ENCODE data around the gene C1QBP. TPM values are rescaled to one million over a fixed set of nuclear protein-coding genes. Genes with fewer than 3 reads are reported as not detected.
"Not testable (repeated sequence)": the region's sequence is repeated elsewhere in the genome, so short reads cannot be mapped to it uniquely, and the experiment has no call there.

Gene C1QBP
- total RNA-seq, 1 donor from 2014 or later = 372 TPM

DNA sequence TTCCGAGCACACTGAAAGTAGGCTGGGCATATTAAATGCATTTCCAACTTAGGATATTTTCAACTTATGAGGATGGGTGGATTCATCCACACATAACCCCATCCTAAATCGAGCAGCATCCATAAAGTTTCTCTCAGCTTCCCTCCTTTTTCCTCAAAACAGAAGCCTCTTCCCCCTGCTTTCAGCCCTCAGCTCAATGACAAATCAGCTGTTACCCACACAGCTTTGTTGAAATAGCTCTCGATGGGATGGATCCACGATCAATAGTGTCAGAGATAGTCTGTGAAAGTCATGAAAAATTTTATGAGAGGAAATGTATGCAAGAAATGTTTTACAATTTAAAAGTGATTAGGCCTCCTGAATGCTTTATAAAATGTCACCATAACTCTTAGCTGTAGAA is 27.3 kb upstream of the C1QBP start:
- peak overlapping the region; percentile 95 for H3K4me3 Mint-ChIP-seq (ENCODE audit: low read depth)
- H3K27ac Mint-ChIP-seq = no peak overlapping the region
- peaks cover 35% of the 10 kb centered on the region for H3K36me3 Mint-ChIP-seq (ENCODE audit: low read depth)
- H3K9me3 Mint-ChIP-seq = no peaks in the 10 kb centered on the region
- intact Hi-C loops (cut with micrococcal nuclease) = no loop called here
- no peaks in the 10 kb centered on the region for H3K27me3 Mint-ChIP-seq (ENCODE audit: low read depth)
- DNase-seq (ENCODE audit: low spot score) = no peak
- H3K4me1 Mint-ChIP-seq (ENCODE audit: low read depth) = peaks cover 39% of the 10 kb centered on the region

DNA sequence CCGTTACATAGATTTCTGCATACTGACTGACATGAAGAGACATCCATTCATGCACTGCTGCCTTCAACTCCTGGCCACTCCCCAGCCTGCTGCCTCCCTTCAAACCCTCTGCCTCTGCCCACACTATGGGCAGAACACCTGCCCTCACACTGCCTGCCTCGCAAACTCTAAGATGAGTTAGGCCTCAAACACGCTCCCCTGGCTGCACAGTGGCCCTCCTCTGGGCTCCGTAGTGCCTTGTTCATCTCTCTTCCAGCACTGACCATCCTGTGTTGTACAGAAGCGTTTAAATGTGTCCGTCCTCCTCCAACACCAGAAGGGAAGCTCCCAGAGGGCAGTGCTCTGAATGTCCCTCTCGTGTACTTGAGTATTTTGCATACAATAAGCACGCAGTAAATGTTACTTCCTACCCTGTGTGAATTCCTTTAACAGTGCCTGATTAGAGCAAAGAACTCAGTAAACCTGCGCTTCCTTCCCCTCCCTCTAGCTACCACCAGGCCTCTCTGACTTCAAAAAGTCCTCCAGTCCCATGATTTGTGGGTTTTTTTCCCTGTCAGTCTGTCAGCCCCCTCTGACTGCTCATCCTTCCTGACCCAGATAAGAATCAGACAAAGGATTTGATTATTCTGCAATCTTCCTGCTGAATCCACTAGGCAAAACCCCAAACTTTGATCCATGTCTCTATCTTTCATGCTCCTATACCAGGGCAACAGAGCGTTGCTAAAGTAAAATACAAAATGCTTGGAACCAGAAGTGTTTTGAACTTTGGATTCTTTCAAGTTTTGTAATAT is 26.0 kb upstream of the C1QBP start:
- no peaks in the 10 kb centered on the region for H3K27me3 Mint-ChIP-seq (ENCODE audit: low read depth)
- H3K4me3 Mint-ChIP-seq (ENCODE audit: low read depth) = no peak overlapping the region
- H3K36me3 Mint-ChIP-seq (ENCODE audit: low read depth) = peaks cover 48% of the 10 kb centered on the region
- H3K9me3 Mint-ChIP-seq = no peaks in the 10 kb centered on the region
- peaks cover 36% of the 10 kb centered on the region for H3K4me1 Mint-ChIP-seq (ENCODE audit: low read depth)
- no peak overlapping the region for H3K27ac Mint-ChIP-seq
- intact Hi-C loops (cut with micrococcal nuclease) = no loop called here
- no peak for DNase-seq (ENCODE audit: low spot score)

DNA sequence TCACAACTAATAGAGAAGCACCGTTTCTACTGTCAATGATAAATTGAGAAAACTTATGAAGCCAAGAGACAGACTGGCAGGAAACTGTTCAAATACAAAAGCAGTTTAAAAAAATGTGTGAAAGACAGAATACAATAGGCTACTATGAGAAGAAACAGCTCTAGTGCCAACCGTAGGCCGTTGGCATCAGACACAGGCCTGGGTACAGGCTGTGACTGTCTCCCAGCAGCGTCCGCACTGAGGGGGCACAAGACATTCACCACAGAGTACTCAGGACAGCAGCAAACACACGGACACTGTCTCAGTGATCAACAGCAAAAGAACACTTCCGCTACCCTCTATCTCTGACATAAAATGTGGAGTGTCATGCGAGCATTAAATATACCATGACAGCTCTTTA is 7.8 kb upstream of the C1QBP start:
- H3K4me1 Mint-ChIP-seq (ENCODE audit: low read depth) = no peaks in the 10 kb centered on the region
- H3K27me3 Mint-ChIP-seq (ENCODE audit: low read depth) = no peaks in the 10 kb centered on the region
- no peak overlapping the region for H3K27ac Mint-ChIP-seq
- no peaks in the 10 kb centered on the region for H3K9me3 Mint-ChIP-seq
- no peak overlapping the region for H3K4me3 Mint-ChIP-seq (ENCODE audit: low read depth)
- intact Hi-C loops (cut with micrococcal nuclease) = no loop called here
- peaks cover 75% of the 10 kb centered on the region for H3K36me3 Mint-ChIP-seq (ENCODE audit: low read depth)
- DNase-seq (ENCODE audit: low spot score) = no peak

DNA sequence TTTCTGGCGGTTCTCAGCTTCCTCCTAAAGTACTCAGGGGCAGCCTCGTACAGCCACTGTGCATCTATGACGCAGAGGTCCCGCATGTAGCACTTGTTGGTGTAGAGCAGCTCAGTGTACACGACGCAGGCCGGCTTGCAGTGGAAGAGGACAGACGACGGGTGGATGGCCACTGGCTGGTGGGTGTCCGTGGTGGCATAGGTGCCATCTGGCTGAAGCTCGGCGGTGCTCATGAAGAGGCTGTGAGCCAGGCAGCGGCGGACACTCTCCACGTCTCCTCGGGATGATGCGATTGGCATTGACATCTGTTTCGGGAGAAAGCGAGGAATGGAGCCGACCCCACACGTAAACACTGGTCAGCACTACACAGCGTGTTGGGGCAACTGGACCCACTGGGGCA is 5.3 kb upstream of the C1QBP start:
- no peaks in the 10 kb centered on the region for H3K9me3 Mint-ChIP-seq
- peaks cover 11% of the 10 kb centered on the region for H3K4me1 Mint-ChIP-seq (ENCODE audit: low read depth)
- no peak overlapping the region for H3K27ac Mint-ChIP-seq
- no peaks in the 10 kb centered on the region for H3K27me3 Mint-ChIP-seq (ENCODE audit: low read depth)
- intact Hi-C loops (cut with micrococcal nuclease) = no loop called here
- no peak overlapping the region for H3K4me3 Mint-ChIP-seq (ENCODE audit: low read depth)
- DNase-seq (ENCODE audit: low spot score) = no peak
- peaks cover 68% of the 10 kb centered on the region for H3K36me3 Mint-ChIP-seq (ENCODE audit: low read depth)

DNA sequence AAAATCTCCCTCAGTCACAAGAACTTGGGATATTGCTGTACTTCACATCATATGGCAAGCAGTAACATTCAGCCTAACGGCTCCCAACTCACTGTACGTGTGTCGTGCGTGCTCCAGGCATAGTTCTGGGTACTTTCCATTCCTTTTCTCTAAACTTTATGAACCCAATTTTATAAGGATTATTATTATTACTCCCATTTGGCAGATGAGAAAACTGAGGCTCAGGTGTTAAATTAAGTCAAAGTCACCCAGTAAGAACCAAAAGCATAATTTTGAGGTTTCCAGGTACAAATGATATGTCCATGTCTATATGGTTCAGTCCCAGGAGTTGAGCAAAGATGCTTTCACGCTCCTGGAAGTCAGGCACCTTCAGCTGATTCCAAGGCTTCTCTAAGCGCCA is 4.8 kb upstream of the C1QBP start:
- intact Hi-C loops (cut with micrococcal nuclease) = no loop called here
- Mint-ChIP-seq H3K9me3 (no peaks in the 10 kb centered on the region), H3K36me3 (ENCODE audit: low read depth) (peaks cover 63% of the 10 kb centered on the region), H3K27ac (no peak overlapping the region), H3K4me3 (ENCODE audit: low read depth) (no peak overlapping the region), H3K4me1 (ENCODE audit: low read depth) (peaks cover 12% of the 10 kb centered on the region), H3K27me3 (ENCODE audit: low read depth) (no peaks in the 10 kb centered on the region)
- no peak for DNase-seq (ENCODE audit: low spot score)

DNA sequence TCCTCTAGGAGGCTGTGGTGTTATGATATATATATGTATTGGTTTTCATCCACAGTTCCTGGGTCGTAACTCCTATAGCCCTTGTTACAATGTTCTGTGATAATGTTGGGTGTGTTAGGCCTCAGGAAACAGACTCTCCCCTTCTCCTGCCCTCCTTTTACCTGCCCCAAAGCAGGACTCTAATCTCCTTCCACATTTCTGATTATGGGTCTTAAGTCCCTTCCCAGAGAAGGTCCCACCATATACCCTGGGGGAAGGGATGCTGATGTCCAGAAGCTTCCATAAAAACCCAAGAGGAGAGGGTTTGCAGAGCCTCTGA is 450 bp upstream of the C1QBP start:
- intact Hi-C loops (cut with micrococcal nuclease) = loop anchor here (1.0 to 5.0 kb wide), 3 partner anchors 20 to 48 kb away; partner anchors contain the start of genes DERL2, DHX33, MIS12 and NUP88
- peak overlapping the region; percentile 90 for H3K4me3 Mint-ChIP-seq (ENCODE audit: low read depth)

DNA sequence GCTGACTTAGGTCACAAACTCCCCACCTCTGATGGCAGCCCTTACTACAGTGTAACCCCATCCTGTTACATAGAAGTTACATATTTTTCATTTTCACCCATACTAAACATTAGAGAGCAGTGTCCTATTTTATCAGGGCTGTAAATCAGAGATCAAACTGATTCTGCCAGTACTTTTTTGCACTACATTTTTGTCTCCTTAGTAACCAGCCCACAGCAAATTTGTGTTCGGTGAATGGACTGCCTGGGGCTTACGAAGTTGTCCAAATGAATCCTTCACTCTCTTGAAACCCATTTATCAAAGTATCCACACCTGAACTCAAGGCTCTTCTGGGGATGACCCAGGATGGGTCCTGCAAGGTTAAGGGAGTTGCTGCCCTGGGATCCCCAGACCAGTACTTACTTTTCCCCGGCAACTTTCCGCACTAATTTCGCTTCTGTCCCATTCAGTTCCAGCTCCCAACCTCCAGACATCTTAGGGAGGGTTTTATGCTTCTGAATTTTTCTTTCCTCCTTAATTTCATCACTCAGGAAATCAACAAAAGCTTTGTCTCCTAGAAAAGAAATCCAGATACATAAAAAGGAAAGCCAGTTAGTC is 1.1 kb downstream of the C1QBP start:
- Mint-ChIP-seq H3K36me3 (ENCODE audit: low read depth) (peaks cover 67% of the 10 kb centered on the region), H3K4me3 (ENCODE audit: low read depth) (peak overlapping the region; percentile 90)

More for the DNA sequence above, 450 bp upstream of the C1QBP start:
- peaks cover 62% of the 10 kb centered on the region for H3K36me3 Mint-ChIP-seq (ENCODE audit: low read depth)
- no peak for DNase-seq (ENCODE audit: low spot score)
- no peaks in the 10 kb centered on the region for H3K9me3 Mint-ChIP-seq
- peaks cover 36% of the 10 kb centered on the region for H3K4me1 Mint-ChIP-seq (ENCODE audit: low read depth)
- H3K27me3 Mint-ChIP-seq (ENCODE audit: low read depth) = no peaks in the 10 kb centered on the region
- H3K27ac Mint-ChIP-seq = peak overlapping the region; percentile 82

DNA sequence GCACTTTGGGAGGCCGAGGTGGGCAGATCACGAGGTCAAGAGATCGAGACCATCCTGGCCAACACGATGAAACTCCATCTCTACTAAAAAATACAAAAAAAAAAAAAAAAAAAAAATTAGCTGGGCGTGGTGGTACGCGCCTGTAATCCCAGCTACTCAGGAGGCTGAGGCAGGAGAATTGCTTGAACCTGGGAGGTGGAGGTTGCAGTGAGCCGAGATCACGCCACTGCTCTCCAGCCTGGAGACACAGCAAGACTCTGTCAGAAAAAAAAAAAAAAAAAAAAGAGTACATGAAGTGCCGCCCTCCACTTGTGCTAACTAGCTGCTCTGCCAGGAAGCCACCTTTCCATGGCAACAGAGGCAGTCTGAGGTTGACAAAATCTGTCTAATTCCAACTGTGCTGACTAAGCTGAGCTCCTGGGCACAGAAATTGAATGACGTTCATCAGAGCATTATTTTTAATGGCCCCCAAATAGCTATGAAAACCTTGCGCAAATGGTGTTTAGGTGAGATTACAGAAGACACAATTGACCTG is 3.1 kb downstream of the C1QBP start:
- peaks cover 79% of the 10 kb centered on the region for H3K36me3 Mint-ChIP-seq (ENCODE audit: low read depth)
- peaks cover 41% of the 10 kb centered on the region for H3K4me1 Mint-ChIP-seq (ENCODE audit: low read depth)
- H3K9me3 Mint-ChIP-seq; DNase-seq (ENCODE audit: low spot score); H3K27me3 Mint-ChIP-seq (ENCODE audit: low read depth): not testable (repeated sequence)
- peak overlapping the region; percentile 44 for H3K27ac Mint-ChIP-seq
- intact Hi-C loops (cut with micrococcal nuclease) = loop anchor here (5.0 kb wide), 1 partner anchor 51 kb away; the partner anchor contains the start of genes DERL2 and MIS12
- H3K4me3 Mint-ChIP-seq (ENCODE audit: low read depth) = peak overlapping the region; percentile 52

More for the DNA sequence above, 1.1 kb downstream of the C1QBP start:
- no peaks in the 10 kb centered on the region for H3K9me3 Mint-ChIP-seq
- no peak for DNase-seq (ENCODE audit: low spot score)
- H3K27me3 Mint-ChIP-seq (ENCODE audit: low read depth) = no peaks in the 10 kb centered on the region
- peaks cover 36% of the 10 kb centered on the region for H3K4me1 Mint-ChIP-seq (ENCODE audit: low read depth)
- intact Hi-C loops (cut with micrococcal nuclease) = loop anchor here (5.0 kb wide), 1 partner anchor 49 kb away; the partner anchor contains the start of genes DERL2 and MIS12
- peak overlapping the region; percentile 78 for H3K27ac Mint-ChIP-seq

DNA sequence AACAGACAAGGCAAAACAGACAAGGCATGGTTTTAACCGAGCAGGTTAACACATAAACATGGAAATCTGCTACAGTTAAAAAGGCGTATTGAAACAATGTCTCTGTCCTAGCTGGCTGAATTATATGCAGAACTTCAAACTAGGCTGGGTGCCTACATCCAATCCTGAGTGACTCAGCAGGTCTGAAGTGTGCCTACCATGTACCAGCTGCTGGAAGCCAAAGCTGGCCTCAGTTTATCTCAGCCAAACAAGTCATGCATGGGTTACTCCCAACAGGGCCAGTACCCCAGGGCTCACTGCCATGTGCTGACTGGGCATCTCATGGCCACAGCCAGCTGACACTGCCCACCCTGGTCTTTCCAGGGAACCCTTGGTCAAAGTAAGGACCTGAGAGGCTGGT is 4.0 kb downstream of the C1QBP start:
- Mint-ChIP-seq H3K36me3 (ENCODE audit: low read depth) (peaks cover 79% of the 10 kb centered on the region), H3K27ac (no peak overlapping the region), H3K27me3 (ENCODE audit: low read depth) (no peaks in the 10 kb centered on the region), H3K4me3 (ENCODE audit: low read depth) (no peak overlapping the region), H3K4me1 (ENCODE audit: low read depth) (peaks cover 41% of the 10 kb centered on the region), H3K9me3 (no peaks in the 10 kb centered on the region)
- intact Hi-C loops (cut with micrococcal nuclease) = loop anchor here (5.0 kb wide), 1 partner anchor 52 kb away; the partner anchor contains the start of genes DERL2 and MIS12
- DNase-seq (ENCODE audit: low spot score) = no peak

DNA sequence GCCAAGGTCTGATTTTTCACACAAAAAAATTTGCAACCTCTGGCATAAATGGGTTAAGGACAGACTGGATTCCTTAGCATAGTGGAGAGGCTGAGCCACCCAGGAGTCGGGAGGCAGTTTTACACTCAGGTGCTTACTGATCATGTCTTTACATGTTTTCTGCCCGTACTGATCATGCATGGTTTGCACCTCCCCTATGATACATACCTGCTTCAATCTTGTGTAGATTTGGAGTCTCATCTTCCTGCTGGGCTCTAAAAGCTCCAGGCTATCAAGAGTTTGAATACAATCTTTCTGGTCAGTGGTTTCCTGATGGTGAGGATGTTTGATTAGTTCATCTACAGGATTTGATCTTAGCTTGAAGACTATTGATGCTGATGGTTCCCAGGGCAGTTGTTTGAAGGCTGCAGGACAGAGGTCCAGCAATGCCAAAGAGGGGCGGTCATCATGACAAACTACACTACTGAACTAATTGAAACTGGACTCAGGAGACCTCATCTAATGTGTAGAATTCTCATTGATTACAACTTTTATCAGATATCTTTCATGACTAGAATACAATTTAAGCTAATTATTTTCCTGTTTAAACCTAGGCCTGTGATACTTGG is 6.9 kb downstream of the C1QBP start:
- H3K4me1 Mint-ChIP-seq (ENCODE audit: low read depth) = peaks cover 22% of the 10 kb centered on the region
- no peaks in the 10 kb centered on the region for H3K27me3 Mint-ChIP-seq (ENCODE audit: low read depth)
- H3K27ac Mint-ChIP-seq = peak overlapping the region; percentile 21

DNA sequence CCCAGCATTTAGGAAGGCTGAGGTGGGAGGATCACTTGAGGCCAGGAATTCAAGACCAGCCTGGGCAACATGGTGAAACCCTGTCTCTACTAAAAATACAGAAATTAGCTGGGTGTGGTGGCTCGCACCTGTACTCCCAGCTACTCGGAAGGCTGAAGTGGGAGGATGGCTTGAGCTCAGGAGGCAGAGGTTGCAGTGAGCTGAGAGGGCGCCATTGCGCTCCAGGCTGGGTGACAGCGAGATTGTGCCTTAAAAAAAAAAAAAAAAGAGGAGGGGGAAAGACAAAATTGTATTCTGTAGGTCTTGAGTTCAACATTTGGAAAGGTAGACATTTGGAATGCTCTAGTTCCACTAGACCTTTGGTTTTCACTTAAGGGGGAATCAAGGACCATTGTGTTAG is 7.7 kb downstream of the C1QBP start:
- peaks cover 78% of the 10 kb centered on the region for H3K36me3 Mint-ChIP-seq (ENCODE audit: low read depth)

More for the DNA sequence above, 6.9 kb downstream of the C1QBP start:
- intact Hi-C loops (cut with micrococcal nuclease) = no loop called here
- DNase-seq (ENCODE audit: low spot score) = no peak
- peaks cover 85% of the 10 kb centered on the region for H3K36me3 Mint-ChIP-seq (ENCODE audit: low read depth)
- H3K9me3 Mint-ChIP-seq = no peaks in the 10 kb centered on the region
- H3K4me3 Mint-ChIP-seq (ENCODE audit: low read depth) = no peak overlapping the region

DNA sequence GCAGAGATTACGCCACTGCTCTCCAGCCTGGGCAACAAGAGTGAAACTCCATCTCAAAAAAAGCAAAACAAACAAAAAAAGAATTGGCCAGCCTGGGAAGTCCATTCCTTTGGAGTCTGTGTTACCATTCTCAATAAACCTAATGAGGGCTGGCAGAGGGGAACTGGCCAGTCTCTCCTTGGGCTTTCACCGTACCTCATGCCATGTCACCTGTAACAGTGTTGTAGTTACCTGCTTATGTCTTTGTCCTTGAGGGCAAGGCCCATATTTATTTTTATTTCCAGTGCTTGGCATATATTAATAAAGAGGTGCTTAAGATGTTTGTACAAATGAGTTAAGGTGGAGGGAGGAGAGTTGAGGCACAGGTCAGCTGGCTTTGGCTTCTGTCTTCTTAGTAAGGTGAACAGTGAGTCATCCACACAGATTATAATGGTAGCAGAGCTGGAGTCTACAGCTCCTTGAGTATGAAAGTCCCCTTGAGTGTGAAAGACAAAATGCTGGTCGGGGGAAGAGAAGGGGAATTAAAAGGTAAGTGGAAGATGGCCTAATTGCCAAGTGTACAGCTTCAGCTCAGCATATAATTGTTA is 8.4 kb downstream of the C1QBP start:
- Mint-ChIP-seq H3K4me3 (ENCODE audit: low read depth) (no peak overlapping the region), H3K36me3 (ENCODE audit: low read depth) (peaks cover 81% of the 10 kb centered on the region), H3K9me3 (no peaks in the 10 kb centered on the region), H3K4me1 (ENCODE audit: low read depth) (peaks cover 12% of the 10 kb centered on the region), H3K27ac (no peak overlapping the region), H3K27me3 (ENCODE audit: low read depth) (no peaks in the 10 kb centered on the region)
- no peak for DNase-seq (ENCODE audit: low spot score)
- intact Hi-C loops (cut with micrococcal nuclease) = no loop called here

More for the DNA sequence above, 7.7 kb downstream of the C1QBP start:
- peak overlapping the region; percentile 21 for H3K27ac Mint-ChIP-seq
- H3K27me3 Mint-ChIP-seq (ENCODE audit: low read depth); DNase-seq (ENCODE audit: low spot score); intact Hi-C loops (cut with micrococcal nuclease); H3K9me3 Mint-ChIP-seq; H3K4me3 Mint-ChIP-seq (ENCODE audit: low read depth): not testable (repeated sequence)
- peaks cover 16% of the 10 kb centered on the region for H3K4me1 Mint-ChIP-seq (ENCODE audit: low read depth)

Data from activated T-helper 2 cell treated with anti-CD3 and anti-CD28 coated beads, Interferon-gamma antibody, Interleukin-2, Interleukin-4, amounts not matched to agents 10 μg/mL and 5 μg/mL and 100 μg/mL, durations not matched to agents 14 hours and 24 hours and 36 hours (primary cell).